ENCODE measurements around the gene TOP1.

TOP1 gene

DNA sequence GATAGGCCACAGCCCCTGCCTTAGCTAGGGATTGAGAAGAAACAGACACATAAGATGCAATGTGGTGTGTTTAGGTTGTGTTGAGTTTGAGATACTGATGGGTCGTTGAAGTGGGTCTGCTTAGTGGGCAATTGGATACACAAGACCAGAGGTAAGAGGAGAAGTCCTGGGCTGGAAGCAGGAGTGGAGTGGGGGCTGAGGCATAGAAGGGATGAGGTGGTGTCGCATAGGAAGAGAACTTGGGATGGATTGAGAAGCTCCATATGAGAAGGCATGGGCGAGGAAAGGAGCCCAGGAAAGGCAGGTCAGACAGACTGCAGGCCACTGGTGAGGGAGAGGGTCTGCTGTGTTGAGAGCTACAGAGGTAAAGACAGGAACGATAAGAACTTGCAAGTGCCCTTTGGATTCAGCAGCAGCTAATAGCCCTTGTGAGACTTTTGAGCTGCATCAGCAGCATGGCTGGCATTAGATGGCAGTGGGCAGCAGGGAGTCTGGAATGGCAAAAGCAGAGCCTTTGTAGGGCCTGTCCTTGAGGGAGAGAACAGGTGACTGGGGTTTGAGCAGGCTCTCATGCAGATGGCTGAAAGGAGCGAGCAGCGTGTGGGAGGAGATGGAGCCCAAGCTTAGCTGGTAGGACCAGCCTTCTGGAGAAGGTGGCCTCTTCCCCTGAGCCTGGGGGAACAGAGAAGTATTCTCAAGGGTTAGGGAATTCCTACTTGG, 141.9 kb downstream of the TOP1 start:
- DNase-seq: no peak

DNA sequence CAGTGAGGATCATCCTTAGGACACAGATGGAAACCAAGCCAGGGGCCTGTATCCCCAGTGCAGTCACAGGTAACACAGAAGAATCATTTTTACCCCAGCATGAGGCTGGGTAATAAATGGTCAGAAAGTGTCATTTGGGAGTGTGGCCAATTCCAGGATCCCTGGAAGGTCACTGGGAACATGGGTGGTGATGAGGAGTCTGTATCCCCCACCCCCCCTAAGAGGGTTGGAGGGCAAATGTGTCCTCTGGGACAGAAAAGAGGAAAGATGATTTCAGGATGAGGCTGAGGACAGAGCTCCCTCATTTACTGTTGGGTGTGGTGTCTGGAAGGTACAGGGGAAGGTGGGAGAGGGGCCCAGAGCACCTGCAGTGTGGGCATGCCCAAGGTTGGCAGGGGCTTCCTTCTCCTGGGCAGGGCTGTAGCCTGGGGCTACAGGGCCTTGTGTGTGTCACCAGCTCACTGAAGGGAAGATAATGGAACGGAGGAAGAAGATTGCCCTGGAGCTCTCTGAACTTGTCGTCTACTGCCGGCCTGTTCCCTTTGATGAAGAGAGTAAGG, 143.2 kb downstream of the TOP1 start:
- no peak for DNase-seq

DNA sequence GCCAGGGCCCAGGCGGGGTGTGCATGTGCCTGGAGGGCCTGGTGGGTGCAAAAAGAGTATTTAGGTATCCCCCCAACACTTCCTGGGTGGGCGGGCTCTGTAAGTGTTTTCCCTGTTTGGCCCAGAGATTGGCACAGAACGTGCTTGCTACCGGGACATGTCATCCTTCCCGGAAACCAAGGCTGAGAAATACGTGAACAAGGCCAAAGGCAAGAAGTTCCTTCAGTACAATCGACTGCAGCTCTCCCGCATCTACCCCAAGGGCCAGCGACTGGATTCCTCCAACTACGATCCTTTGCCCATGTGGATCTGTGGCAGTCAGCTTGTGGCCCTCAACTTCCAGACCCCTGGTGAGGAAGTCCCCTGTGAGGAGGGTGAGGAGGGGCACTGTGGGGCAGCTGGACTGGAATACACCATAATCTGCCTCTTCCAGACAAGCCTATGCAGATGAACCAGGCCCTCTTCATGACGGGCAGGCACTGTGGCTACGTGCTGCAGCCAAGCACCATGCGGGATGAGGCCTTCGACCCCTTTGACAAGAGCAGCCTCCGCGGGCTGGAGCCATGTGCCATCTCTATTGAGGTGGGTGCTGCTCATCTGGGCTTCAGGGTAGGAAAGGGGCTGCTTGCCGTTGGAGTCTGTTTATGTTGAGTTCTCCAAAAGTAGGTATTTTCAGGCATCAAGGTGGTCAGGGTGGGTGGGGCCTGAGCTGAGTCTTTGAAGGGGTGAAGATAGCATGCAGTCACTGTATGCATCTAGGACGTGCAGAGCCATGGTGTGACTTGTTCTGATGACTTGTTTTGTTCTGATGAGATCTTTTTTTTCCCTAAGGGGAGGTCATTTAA, 143.9 kb downstream of the TOP1 start:
- no peak for DNase-seq

GRCh38 chr20:41173161-41173721, 144.6 kb downstream of the TOP1 start:
- DNase-seq: peak; percentile 86

DNA sequence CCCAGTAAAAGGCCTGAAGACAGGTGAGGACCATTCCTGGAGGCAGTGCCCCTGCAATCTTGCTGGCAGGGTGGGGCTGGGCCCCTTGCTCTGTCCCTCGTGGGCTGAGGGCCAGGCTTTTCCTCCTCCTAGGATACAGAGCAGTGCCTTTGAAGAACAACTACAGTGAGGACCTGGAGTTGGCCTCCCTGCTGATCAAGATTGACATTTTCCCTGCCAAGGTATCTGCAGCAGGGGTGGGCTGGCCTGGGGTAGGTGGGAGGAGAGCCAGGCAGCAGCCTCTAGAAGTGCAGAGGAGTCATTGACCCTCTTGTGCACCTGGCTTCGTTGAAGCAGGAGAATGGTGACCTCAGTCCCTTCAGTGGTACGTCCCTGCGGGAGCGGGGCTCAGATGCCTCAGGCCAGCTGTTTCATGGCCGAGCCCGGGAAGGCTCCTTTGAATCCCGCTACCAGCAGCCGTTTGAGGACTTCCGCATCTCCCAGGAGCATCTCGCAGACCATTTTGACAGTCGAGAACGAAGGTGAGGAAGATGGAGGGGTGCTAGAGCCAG, 145.2 kb downstream of the TOP1 start:
- no peak for DNase-seq
